Astrocyte (in vitro differentiated cells and primary cell): Measurements from ENCODE around the gene NEIL3. TPM values are rescaled to one million over a fixed set of nuclear protein-coding genes. Genes with fewer than 3 reads are reported as not detected.

Source experiments
- DNase-seq: peaks from one replicate; pipeline ENCODE4 v3.0.0-alpha.2; 2010; ENCODE audit warnings: low read depth
- FAIRE-seq: peaks from 2 replicates; lab custom pipeline; 2011; peaks lifted over from hg19 to GRCh38; lab: Jason Lieb, UNC
- H2AFZ ChIP-seq: 2 replicates; pipeline ENCODE4 v1.6.0; 2012; ENCODE audit warnings: low read depth, low read length, inconsistent platforms
- H3K27ac ChIP-seq: 2 replicates; pipeline ENCODE4 v1.5.1; 2011; ENCODE audit warnings: low read depth, low read length, inconsistent platforms
- H3K27me3 ChIP-seq: 2 replicates; pipeline ENCODE4 v1.6.0; 2011; ENCODE audit warnings: low read length, inconsistent platforms; ENCODE audit not compliant: insufficient read depth
- H3K36me3 ChIP-seq: 2 replicates; pipeline ENCODE4 v1.5.1; 2011; ENCODE audit warnings: low read length, inconsistent platforms; ENCODE audit not compliant: insufficient read depth
- H3K4me1 ChIP-seq: 2 replicates; pipeline ENCODE4 v1.5.1; 2011; ENCODE audit warnings: low read length, inconsistent platforms; ENCODE audit not compliant: insufficient read depth
- H3K4me2 ChIP-seq: 2 replicates; pipeline ENCODE4 v1.6.0; 2012; ENCODE audit warnings: low read length, inconsistent platforms
- H3K4me3 ChIP-seq: 2 replicates; pipeline ENCODE4 v1.5.1; 2011; ENCODE audit warnings: low read depth, mild to moderate bottlenecking, low read length, inconsistent platforms; ENCODE audit not compliant: insufficient read depth
- H3K79me2 ChIP-seq: 2 replicates; pipeline ENCODE4 v1.6.0; 2012; ENCODE audit warnings: mild to moderate bottlenecking, low read length, inconsistent platforms; ENCODE audit not compliant: insufficient read depth
- H3K9ac ChIP-seq: 2 replicates; pipeline ENCODE4 v1.6.0; 2012; ENCODE audit warnings: mild to moderate bottlenecking, low read length, inconsistent platforms
- H3K9me3 ChIP-seq: 2 replicates; pipeline ENCODE4 v1.5.1; 2012; ENCODE audit warnings: low read depth, mild to moderate bottlenecking, low read length, inconsistent platforms; ENCODE audit not compliant: insufficient read depth
- H4K20me1 ChIP-seq: 2 replicates; pipeline ENCODE4 v1.6.0; 2012; ENCODE audit warnings: low read length, inconsistent platforms; ENCODE audit not compliant: insufficient read depth
- H3K27ac Mint-ChIP-seq: one replicate; pipeline ENCODE4 v1.8.0; 2021; ENCODE audit warnings: mild to moderate bottlenecking, mixed read lengths; ENCODE audit not compliant: unreplicated experiment
- H3K27me3 Mint-ChIP-seq: one replicate; pipeline ENCODE4 v1.8.0; 2021; ENCODE audit warnings: low read depth, mixed read lengths; ENCODE audit not compliant: unreplicated experiment
- H3K36me3 Mint-ChIP-seq: one replicate; pipeline ENCODE4 v1.8.0; 2021; ENCODE audit warnings: low read depth, mixed read lengths; ENCODE audit not compliant: unreplicated experiment
- H3K4me1 Mint-ChIP-seq: one replicate; pipeline ENCODE4 v1.8.0; 2021; ENCODE audit warnings: low read depth, mixed read lengths; ENCODE audit not compliant: unreplicated experiment
- H3K4me3 Mint-ChIP-seq: one replicate; pipeline ENCODE4 v1.8.0; 2021; ENCODE audit warnings: mild to moderate bottlenecking, moderate library complexity, mixed read lengths; ENCODE audit not compliant: unreplicated experiment
- H3K9me3 Mint-ChIP-seq: one replicate; pipeline ENCODE4 v1.8.0; 2021; ENCODE audit warnings: mild to moderate bottlenecking, mixed read lengths; ENCODE audit not compliant: unreplicated experiment
- EZH2 ChIP-seq: IDR thresholded peaks from 2 replicates; pipeline ENCODE4 v1.6.1; 2012; ENCODE audit warnings: mild to moderate bottlenecking, low read length, inconsistent platforms; ENCODE audit not compliant: insufficient read depth
- total RNA-seq: library from RNA; stranded (reverse); gene quantifications from 2 replicates; pipeline ENCODE4 v1.2.1, GENCODE V29; 2021
- TF ChIP-seq, protein P1 (sequence below): IDR thresholded peaks from 2 replicates; pipeline ENCODE4 v1.5.1; 2011; ENCODE audit warnings: low read depth, mild to moderate bottlenecking, inconsistent platforms, low read length, moderate library complexity; ENCODE audit not compliant: insufficient read depth

NEIL3 gene
- total RNA-seq, 1 donor from 2014 or later = 0.91 TPM

- no peaks in the 10 kb centered on the region for H3K36me3 ChIP-seq
- Mint-ChIP-seq H3K36me3 (no peaks in the 10 kb centered on the region), H3K4me1 (no peaks in the 10 kb centered on the region), H3K27me3 (peaks cover 2% of the 10 kb centered on the region), H3K27ac (no peak overlapping the region), H3K9me3 (peaks cover 2% of the 10 kb centered on the region), H3K4me3 (no peak overlapping the region)
- no peaks in the 10 kb centered on the region for H3K9me3 ChIP-seq
- no peak overlapping the region for H3K4me3 ChIP-seq
- no peaks in the 10 kb centered on the region for H3K4me1 ChIP-seq
- DNase-seq (no peak), FAIRE-seq (no peak)
- TF ChIP-seq EZH2 = no peak
- TF ChIP-seq, protein P1, sequence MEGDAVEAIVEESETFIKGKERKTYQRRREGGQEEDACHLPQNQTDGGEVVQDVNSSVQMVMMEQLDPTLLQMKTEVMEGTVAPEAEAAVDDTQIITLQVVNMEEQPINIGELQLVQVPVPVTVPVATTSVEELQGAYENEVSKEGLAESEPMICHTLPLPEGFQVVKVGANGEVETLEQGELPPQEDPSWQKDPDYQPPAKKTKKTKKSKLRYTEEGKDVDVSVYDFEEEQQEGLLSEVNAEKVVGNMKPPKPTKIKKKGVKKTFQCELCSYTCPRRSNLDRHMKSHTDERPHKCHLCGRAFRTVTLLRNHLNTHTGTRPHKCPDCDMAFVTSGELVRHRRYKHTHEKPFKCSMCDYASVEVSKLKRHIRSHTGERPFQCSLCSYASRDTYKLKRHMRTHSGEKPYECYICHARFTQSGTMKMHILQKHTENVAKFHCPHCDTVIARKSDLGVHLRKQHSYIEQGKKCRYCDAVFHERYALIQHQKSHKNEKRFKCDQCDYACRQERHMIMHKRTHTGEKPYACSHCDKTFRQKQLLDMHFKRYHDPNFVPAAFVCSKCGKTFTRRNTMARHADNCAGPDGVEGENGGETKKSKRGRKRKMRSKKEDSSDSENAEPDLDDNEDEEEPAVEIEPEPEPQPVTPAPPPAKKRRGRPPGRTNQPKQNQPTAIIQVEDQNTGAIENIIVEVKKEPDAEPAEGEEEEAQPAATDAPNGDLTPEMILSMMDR = no peak
- no peak overlapping the region for H3K4me2 ChIP-seq
- H3K9ac ChIP-seq = no peak overlapping the region
- no peak overlapping the region for H2AFZ ChIP-seq
- no peaks in the 10 kb centered on the region for H3K79me2 ChIP-seq
- no peak overlapping the region for H3K27ac ChIP-seq
- no peaks in the 10 kb centered on the region for H3K27me3 ChIP-seq
- no peaks in the 10 kb centered on the region for H4K20me1 ChIP-seq
Measured at GRCh38 chr4:177267911-177268310, 41.8 kb upstream of the NEIL3 start.

GRCh38 chr4:177271091-177271490, 38.6 kb upstream of the NEIL3 start:
- FAIRE-seq (no peak), DNase-seq (no peak)
- Mint-ChIP-seq H3K9me3 (no peaks in the 10 kb centered on the region), H3K4me3 (no peak overlapping the region), H3K4me1 (no peaks in the 10 kb centered on the region), H3K27me3 (no peaks in the 10 kb centered on the region), H3K27ac (no peak overlapping the region), H3K36me3 (no peaks in the 10 kb centered on the region)
- TF ChIP-seq EZH2 = no peak
- TF ChIP-seq, protein P1 = no peak
- no peak overlapping the region for H2AFZ ChIP-seq
- no peaks in the 10 kb centered on the region for H3K4me1 ChIP-seq
- H3K4me3 ChIP-seq = no peak overlapping the region
- no peaks in the 10 kb centered on the region for H3K27me3 ChIP-seq
- H3K79me2 ChIP-seq = no peaks in the 10 kb centered on the region
- no peak overlapping the region for H3K27ac ChIP-seq
- no peak overlapping the region for H3K4me2 ChIP-seq
- no peak overlapping the region for H3K9ac ChIP-seq
- H3K36me3 ChIP-seq = no peaks in the 10 kb centered on the region
- H4K20me1 ChIP-seq = no peaks in the 10 kb centered on the region
- no peaks in the 10 kb centered on the region for H3K9me3 ChIP-seq

DNA sequence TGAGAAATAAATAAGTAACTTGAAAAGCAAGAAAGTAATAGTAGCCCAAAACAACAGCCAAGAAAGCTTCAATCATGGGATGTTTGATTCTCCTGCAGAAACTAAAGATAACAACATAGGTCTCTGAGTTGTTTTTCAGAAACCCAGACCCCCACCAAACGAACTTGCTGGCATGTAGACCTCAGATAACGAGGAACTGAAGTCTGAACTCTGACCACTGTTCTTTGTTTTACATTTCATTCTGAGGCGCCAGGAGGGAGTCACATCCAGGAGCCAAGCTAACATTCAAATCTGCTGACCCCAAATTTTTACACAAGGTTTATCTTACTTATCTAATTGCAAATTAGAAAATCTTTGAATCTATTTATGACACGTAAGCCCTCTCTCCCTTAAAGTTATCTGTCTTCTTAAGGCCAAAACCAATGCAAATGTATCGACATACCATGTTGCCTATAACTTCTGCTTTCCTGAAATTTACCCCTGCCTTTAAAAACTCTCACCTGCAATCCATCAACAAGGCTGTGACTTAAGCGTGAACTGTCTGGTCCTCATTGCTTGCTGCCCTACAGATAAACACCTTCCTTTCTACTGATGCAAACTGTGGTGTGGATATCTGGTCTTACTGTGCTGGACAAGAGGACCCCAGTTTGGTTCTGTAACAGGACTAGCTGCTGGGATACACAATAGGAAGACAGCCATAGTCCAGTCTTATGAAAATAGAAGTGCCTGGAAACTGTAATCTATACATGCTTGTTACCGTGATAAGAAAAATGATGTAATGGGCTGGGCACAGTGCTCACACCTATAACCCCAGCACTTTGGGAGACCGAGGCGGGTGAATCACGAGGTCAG, 37.5 kb upstream of the NEIL3 start:
- no peak overlapping the region for H3K27ac ChIP-seq

More for the DNA sequence above, 37.5 kb upstream of the NEIL3 start:
- no peak overlapping the region for H3K9ac ChIP-seq
- FAIRE-seq (no peak), DNase-seq (no peak)
- H3K9me3 ChIP-seq = no peaks in the 10 kb centered on the region
- Mint-ChIP-seq H3K4me3 (no peak overlapping the region), H3K27ac (no peak overlapping the region), H3K9me3 (no peaks in the 10 kb centered on the region), H3K36me3 (no peaks in the 10 kb centered on the region), H3K4me1 (no peaks in the 10 kb centered on the region), H3K27me3 (no peaks in the 10 kb centered on the region)
- no peak overlapping the region for H3K4me3 ChIP-seq
- H3K36me3 ChIP-seq = no peaks in the 10 kb centered on the region
- no peaks in the 10 kb centered on the region for H3K27me3 ChIP-seq
- H4K20me1 ChIP-seq = no peaks in the 10 kb centered on the region
- no peak overlapping the region for H2AFZ ChIP-seq
- H3K4me1 ChIP-seq = no peaks in the 10 kb centered on the region
- no peak overlapping the region for H3K4me2 ChIP-seq
- TF ChIP-seq EZH2 = no peak
- TF ChIP-seq, protein P1 = no peak
- no peaks in the 10 kb centered on the region for H3K79me2 ChIP-seq
